Keratinocyte (primary cell): ENCODE results near the gene S100PBP.

Source experiments
- CTCF ChIP-seq, 3 experiments: IDR thresholded peaks in 1 of 3; conservative IDR thresholded peaks in 1 of 3; optimal IDR thresholded peaks in 1 of 3; 2 replicates in 2 of 3; 3 replicates in 1 of 3; pipeline versions ENCODE3 to v1.5.1; 2011; ENCODE audit warnings: low read length in 3 of 3, mild to moderate bottlenecking in 3 of 3, moderate library complexity in 2 of 3, control low read depth in 1 of 3, inconsistent platforms in 1 of 3; ENCODE audit not compliant: insufficient read depth in 2 of 3; ENCODE audit errors: extremely low read depth in 1 of 3
- EZH2 ChIP-seq: IDR thresholded peaks from one replicate; pipeline ENCODE4 v1.6.1; 2012; ENCODE audit warnings: inconsistent platforms, mild to moderate bottlenecking, low read length, moderate library complexity

DNA sequence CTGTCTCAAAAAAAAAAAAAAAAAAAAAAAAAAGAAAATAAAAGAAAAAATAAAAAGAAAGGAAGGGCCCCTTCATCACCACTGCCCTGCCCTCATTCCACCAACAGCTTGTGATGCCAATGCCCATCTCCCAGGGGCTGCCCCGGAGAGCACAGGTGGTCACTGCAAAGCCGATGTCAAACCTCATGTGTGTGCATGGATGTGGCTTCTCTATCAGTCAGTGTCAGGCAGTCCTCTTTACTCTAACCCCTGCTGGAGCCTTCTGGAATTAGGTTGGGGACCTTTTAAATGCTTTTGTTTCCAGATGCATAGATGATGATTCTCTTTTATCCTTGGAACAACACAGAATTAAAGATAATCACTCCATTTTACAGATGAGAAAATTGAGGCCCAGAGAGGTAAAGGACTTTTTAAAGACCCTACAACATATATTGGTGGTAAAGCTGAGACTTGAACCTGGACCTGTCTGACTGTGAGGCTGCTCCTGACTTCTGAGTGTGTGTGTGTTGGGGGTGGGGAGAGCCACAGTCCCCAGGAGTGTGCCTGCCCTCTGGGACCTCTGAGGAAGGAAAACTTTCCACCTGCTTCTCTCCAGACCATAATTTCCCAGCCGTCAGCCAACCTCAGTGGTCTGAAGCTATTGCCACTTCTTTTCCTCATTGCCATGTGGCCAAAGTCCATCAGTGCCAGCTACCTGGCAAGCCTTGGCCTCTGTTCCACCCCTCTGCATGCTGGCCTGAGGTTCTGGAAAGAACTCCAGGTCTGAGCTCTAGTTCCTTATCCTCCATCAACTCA lies 86.7 kb downstream of the S100PBP start:
- TF ChIP-seq CTCF (optimal IDR thresholded peaks at IDR 0.05 in 1 of 3, IDR thresholded peaks at IDR 0.05 in 1 of 3, conservative IDR thresholded peaks at IDR 0.05 in 1 of 3; ENCODE audit: extremely low read depth in 1 of 3, insufficient read depth in 2 of 3, low read length in 3 of 3): no peak
- TF ChIP-seq EZH2: no peak
